IPS-11a (cell line): ENCODE data around the gene TMEM270.
"Not testable (repeated sequence)": the region's sequence is repeated elsewhere in the genome, so short reads cannot be mapped to it uniquely, and the experiment has no call there.

Experiments
- H3K4me3 ChIP-seq: one replicate; pipeline ENCODE4 v1.5.1; 2013; ENCODE audit warnings: low read depth, low read length, control low read depth

The TMEM270 gene

DNA sequence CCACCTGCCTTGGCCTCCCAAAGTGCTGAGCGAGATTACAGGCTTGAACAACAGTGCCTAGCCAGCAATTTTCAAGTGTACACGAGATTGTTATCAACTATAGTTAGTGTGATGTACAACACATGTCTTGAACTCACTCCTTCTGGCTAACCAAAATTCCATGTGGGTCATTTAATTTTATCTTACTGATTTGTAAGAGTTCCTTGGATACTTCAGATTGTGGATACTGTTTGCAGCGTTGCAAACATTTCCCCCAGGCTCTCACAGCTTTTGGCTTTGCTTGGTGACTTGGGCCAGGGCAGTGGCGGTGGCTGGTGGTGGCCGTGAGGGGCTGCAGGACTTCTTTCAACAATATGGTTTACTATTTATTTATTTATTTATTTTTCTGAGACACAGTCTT is 8.5 kb upstream of the TMEM270 start:
- no peak overlapping the region for H3K4me3 ChIP-seq

DNA sequence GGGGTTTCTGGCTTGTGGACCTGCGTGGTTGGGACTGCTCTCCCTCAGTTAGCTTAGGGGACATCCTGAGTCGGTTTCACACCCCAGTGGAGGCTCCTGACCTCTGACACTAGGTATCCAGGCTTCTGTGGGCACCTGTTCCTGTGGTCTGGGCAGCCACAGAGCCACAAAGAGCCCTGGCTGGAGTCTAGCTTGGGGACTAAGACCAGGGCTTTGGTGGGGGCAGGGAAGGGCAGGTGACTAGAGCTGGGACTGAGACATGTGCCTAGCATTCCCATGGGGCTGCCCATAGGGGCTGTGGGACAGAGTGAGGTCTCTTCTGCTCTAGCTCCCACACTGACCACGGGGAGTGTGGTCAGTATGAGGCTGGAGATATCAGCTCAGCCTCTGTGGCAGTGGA is 4.0 kb upstream of the TMEM270 start:
- H3K4me3 ChIP-seq = no peak overlapping the region

DNA sequence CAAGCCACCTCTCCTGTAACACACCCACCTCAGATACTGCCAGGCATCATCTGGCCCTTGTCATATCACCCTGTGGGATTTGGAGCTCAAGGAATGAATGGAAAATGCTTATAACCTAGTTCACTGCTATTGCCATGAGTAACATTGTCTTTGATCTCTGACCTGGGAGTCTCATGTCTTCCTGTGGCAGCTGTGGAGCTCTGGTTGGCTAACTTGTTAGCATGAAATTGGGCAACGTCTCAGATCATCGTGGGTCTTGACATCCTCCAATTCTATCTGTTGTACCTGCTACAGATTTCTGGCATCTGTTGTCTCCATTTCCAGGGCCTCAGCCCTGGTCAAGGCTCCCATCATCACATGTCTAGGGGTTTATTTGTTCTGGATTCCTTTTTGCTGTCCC is 2.2 kb upstream of the TMEM270 start:
- H3K4me3 ChIP-seq = no peak overlapping the region

DNA sequence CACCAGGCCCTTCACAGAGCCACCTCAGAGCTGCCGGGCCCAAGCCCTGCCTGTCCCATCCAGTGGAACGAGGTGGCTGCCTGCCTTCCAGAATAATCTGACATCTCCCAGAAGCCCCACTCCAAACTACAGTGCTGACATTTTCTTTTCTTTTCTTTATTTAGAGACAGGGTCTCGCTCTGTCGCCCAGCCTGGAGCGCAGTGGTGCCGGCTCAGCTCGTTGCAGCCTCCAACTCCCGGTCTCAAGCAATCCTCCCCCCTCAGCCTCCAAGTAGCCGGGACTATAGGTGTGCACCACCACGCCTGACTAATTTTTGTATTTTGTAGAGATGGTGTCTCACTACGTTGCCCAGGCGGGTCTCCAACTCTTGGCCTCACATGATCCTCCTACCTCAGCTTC is 346 bp downstream of the TMEM270 start:
- no peak overlapping the region for H3K4me3 ChIP-seq

DNA sequence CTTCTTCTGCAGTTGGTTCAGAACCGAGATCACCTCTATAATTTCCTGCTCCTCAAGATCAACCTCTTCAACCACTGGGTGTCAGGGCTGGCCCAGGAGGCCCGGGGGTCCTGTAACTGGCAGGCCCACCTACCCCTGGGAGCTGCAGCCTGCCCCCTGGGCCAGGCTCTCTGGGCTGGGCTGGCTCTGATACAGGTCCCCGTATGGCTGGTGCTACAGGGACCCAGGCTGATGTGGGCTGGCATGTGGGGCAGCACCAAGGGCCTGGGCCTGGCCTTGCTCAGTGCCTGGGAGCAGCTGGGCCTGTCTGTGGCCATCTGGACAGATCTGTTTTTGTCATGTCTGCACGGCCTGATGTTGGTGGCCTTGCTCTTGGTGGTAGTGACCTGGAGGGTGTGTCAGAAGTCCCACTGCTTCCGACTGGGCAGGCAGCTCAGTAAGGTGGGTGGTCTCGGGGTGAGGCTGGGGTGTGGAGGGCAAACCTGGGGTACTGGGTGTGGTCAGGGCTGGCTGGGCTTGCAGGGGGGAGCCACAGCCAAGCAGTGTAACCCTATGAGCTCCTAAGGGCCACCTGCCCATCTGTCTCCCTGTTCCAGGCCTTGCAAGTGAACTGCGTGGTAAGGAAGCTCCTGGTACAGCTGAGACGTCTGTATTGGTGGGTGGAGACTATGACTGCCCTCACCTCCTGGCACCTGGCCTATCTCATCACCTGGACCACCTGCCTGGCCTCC is 4.2 kb downstream of the TMEM270 start:
- no peak overlapping the region for H3K4me3 ChIP-seq

DNA sequence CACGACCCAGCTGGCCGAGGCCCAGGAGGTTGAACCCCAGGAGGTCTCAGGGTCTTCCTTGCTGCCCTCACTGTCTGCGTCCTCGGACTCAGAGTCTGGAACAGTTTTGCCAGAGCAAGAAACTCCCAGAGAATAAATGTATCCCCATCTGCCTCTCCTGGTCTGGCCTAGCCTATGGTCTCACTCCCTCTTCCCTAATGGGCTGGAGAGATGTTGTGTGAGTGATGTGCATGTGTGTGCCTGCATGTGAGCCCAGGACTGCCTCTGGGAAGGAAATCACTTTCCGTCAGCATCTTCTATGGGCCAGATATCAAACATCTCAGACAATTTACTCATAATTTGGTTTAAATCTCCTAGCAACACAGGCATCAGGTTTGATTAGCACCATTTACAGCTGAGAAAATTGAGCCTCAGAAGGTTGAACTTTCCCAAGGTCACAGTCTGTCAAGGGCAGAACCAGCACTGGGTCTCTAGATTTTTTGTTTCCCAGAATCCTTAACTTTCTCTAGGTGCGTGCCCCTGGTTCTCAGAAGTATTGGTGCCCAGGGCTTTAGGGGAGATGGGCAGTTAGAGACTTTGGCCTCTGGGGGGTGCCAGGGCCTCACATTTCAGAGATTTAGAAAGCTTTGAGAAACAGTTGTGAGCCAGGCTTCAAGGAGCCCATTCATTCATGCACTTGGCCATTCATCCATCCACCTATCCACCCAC is 4.9 kb downstream of the TMEM270 start:
- no peak overlapping the region for H3K4me3 ChIP-seq

DNA sequence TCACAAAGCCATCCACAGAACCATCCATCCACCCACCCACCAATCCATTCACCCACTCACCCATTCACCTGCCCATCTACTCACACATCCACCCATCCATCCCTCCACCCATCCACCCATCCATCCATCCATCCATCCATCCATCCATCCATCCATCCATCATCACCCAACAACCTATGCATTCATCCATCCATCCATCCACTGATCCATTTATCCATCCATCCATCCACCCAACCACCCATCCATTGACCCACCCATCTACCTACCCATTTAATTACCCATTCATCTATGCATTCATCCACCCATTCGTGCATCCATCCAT is 5.4 kb downstream of the TMEM270 start:
- no peak overlapping the region for H3K4me3 ChIP-seq

DNA sequence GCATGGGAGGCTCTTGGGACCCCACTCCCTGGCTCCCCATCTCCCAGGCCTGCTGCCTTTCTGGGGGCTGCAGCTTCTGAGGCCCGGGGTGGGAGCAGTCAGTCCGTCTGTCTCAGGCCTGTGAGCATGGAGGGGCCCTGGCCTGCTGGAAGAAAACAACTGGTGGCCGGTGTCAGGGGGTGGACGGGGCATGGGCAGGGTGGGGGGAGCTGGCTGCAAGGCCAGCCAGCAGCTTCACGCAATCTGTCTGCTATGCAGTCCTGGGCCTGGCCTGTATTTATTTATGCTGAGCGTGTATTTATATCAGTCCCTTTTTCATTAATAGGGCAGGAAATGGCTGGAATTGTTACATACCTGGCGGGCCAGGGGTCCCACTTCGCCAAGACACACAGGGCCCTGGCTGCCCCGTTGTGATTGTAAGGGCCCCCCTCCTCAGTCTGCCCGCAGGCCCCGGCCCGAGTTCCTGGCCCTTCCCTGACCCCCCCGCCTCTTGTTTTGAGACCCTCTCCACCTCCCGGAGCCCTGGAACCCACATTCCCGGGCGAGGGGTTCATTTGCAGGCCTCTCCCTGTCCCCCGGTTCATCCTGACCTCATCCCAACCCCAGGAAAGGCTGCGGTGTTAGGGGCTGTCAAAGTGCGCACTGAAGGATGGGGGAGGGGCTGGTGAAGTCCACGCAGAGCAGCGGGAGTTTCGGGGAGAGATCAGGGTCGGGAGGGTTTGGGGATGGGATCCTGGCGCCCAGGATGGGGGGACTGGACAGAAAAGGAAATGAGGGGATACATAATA is 8.2 kb downstream of the TMEM270 start:
- no peak overlapping the region for H3K4me3 ChIP-seq

DNA sequence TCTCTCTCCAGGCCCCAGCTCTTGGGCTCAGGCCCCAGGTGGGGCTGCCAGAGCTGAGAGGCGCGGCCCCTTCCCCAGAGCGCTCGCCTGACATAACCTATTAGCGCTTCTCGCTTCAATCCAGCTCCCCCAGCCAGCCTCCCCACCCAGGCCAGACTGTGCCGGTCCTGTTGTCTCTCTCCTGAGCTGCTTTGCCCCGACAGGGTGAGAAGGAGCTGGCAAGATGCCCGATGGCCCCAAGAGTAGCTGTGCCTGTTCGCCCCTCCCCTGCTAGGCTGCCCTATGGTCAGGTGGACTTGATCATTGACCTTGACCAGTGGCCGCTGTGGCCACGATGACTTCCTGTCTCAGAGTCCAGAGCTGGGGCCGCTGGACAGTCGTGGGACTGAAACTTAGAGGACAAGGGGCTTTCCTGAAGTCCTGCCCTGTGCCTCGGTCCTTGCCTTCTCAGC is 9.1 kb downstream of the TMEM270 start:
- no peak overlapping the region for H3K4me3 ChIP-seq

DNA sequence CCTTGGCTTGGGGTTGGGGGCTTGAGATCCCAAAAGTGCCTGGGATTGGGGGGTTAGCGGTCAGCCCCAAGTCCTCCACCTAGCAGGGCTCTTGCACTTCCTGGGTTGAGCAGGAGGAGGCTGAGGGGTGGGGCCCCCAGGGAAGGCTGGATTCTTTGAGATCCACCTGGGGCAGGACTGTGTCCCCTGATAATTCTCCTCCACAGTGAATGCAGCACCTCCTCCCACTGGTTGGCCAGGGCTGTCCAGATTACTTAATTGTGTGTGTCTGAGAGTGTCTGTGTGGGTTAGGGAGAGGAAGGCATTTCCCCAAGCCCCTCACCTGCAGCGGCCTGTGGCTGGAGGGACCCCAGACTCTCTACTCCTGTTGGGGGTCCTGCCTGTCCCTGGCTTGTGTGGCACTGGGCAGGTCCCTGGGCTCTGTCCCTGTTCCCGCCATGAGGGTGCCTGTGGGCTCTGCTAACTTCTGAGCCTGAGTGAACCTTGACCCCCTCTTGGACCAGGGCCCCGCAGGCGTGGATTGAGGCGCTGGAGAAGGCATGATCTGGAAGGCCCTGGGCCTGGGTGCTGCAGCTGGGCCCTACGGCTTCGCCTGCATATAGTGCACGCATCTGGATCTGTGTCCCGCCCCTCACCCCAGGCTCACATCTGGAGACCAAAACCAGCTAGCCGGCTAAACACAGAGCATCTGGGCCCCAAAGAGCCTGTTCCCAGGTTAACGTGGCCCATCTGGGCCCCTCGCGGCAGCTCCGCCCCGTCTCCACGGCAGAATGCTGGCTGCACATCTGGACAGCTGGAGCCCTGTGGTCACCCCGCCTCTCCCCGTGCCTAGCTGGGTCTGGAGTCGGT is 10.4 kb downstream of the TMEM270 start:
- H3K4me3 ChIP-seq = no peak overlapping the region

DNA sequence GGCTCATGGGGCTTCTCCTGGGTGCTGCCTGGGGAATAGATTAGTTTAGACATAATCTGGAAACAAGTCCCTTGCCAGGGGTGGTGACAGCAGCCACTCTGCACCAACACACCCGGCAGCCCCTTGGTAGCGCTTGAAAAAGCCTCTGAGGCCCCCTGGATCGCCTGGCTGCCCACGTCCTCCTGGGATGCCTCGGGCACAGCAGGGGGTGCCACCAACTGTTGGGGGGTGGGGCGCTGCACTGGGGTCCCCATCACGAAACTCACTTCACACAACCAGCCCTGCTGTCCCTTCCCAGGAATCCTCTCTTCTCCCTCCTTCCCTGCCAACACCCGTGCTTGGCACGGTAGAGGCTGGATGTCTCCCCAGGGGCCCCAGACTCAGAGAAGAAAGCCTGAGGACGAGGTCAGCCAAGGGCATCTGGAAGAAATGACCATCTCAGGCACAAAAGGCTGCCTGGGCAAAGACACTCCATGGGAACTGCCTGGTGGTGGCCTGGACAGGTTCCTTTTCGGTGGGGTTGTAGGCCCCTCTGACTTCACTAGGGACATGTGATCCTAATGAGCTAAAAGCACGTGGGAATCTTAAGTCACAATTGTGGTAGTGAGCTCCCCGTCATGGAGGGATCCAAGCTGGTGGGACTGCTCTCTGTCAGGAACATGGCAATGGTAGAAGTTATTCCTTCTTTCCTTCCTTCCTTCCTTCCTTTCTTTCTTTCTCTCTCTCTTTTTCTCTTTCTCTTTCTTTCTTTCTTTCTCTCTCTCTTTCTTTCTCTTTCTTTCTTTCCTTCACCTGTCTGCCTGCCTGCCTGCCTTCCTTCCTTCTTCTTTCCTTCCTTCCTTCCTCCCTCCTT is 11.3 kb downstream of the TMEM270 start:
- H3K4me3 ChIP-seq = no peak overlapping the region

DNA sequence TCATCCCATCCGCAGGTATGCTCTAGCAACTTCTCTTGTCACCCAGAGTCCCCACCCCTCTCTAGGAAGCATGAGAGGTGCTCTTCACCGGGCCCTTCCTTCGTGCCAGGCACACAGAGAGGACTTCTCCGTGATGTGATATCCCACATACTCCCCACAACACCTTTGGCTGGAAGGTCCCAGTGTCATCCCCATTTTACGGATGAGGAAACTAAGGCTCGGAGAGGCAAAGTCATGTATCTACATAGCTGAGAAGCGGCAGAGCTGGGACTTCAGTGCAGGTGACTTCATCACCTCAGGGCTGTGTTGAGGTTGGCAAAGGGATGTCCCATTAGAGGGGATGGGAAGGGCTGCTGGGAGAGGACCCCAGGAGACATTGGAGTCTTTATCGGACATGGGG is 15.4 kb downstream of the TMEM270 start:
- no peak overlapping the region for H3K4me3 ChIP-seq

DNA sequence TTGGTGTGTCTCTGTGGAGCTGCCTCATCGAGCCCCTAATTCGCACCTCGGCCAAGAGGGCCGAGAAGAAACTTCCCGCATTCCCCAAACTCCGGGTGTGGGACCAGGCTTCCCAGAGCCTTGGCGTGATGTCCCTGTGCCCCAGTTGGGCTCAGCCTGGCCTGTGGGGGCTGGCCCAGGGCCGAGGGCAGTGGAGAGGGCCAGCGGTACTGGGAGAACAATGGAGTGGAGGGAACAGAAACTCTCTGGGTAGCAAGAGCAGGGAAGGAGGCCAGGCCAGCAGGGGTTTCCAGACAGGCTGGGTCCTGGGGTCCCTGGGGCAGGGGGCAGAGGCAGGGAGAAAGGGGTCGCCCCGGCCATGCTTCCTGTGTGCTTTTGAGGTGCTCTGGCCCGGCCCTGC is 16.0 kb downstream of the TMEM270 start:
- no peak overlapping the region for H3K4me3 ChIP-seq

DNA sequence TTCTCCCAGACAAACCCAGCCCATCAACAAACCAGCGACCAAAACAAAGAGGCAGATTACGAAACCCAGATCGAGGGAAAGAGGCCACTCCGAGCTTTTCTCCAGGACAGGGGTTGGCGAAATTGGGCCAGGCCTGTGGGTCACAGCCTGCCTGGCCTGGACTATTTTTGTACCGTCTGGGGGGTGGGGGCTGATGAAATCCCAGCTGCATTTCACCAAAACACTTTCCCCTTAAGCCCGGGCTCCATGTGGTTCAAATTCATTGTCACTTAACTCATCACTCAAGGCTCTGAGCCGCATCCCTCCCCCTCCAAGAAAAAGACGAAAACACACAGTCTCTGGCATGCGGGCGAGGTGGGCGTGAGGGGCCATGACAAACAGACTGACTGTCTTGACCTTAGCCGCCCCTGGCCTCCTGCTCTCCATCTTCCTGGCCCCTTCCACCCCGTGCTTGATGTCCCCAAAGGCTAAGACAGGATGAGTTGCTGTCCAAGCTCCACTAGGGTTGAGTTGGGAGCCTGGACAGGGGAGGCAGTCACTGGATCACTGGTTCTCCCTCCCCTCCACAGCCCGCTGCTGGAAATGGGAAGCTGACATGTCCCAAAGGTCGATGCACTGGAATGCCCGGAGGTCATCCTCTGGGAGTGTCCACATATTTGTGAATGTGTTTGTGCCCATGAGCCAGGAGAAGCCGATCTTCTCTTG is 19.2 kb downstream of the TMEM270 start:
- H3K4me3 ChIP-seq = no peak overlapping the region

DNA sequence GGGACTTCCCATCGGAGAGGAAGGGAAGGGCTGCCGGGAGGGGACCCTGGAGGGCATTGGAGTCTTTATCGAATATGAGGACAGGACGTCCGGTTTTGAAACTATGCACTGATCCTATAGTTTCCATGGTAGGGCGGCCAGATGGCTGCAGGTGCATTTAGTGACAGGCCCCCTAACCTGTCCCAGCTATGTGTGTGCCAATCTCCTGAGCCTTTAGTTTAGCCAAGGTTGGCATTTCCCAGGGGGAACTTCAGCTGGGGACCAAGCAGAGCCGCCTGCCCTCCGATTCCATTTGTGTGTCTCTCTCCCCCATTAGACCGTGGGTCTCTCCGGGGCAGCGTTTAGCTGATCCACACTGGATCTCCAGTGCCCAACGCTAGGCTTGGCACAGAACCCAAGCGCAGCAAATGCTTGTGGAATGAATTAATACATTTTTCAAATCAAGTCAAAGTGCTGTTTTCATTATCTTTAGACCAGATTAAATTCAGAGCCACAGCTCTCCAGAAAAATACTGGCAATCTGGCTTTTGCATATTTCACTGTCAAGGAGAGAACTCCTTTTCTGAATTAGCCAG is 19.9 kb downstream of the TMEM270 start:
- H3K4me3 ChIP-seq = no peak overlapping the region

DNA sequence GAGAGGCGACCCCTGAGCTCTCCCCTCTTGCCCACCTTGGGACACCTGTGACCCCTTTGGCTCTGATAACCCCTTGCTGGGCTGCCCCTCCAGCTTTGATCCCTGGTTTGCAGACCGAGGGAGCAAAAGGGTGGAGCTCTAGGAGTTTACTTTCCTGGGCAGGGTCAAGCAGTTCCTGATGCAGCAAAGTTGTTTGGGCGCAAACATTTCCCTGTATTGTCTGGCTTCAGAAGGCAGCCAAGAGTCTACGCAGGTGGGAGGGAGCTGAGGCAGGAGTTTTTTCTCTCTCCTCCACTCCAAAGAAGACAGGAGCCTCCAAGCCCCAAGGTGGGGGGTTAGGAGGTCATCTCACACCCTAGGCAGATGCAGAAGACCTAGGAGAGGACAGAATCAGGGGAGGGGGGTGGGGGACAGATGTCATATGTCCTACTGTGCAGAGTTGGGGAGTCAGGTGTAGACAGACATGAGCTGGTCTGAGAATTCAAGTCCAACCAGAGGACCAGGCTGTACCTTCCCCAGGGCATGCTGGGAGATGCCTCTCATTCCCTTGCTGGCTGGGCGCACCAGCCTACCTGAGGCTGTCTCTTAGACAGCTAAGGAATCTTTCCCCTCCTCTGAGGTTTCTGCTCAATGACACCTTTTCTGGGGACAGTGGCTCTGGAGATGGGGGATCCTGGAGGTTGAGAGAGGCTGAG is 20.5 kb downstream of the TMEM270 start:
- H3K4me3 ChIP-seq = no peak overlapping the region

DNA sequence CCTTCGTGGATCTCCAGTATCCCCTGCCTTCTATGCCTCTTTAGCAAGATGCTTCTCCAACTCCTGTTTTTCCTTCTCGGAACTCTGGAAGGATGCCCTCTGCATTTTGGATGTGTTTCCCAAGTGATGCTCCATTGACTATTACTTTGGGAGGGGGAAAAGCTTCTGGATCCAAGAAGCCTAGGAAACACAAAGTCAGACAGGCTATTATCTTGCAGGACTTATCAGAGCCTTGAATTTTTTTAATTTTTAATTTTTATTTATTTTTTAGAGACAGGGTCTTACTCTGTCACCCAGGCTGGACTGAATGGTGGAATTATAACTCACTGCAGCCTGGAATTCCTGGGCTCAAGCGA is 21.1 kb downstream of the TMEM270 start:
- no peak overlapping the region for H3K4me3 ChIP-seq

DNA sequence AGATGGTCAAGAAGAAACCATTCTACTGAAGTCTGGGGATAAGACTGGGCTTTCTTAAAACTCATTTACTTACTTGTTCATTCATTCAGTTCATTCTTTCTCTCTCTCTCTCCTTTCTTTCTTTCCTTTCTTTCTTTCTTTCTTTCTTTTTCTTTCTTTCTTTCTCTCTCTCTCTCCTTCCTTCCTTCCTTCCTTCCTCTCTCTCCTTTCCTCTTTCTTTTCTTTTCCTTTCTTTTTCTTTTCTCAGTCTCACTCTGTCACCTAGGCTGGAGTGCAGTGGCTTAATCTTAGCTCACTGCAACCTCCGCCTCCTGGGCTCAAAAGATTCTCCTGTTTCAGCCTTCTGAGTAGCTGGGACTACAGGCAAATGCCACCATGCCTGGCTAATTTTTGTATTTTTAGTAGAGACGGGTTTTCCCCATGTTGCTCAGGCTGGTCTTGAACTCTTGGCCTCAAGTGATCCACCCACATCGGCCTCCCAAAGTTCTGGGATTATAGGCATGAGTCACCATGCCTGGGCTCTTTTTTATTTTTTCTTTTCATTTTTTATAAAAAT is 24.0 kb downstream of the TMEM270 start:
- not testable (repeated sequence) for H3K4me3 ChIP-seq
